Stimulated activated CD4-positive, alpha-beta T cell treated with anti-CD3 and anti-CD28 coated beads, Interleukin-1b, Interleukin-23, amount 100 ng/mL, for 4 hours (primary cell): Measurements from ENCODE around the gene PPOX.

ENCODE experiments used
- DNase-seq, 2 donors: peaks; one replicate each; pipeline ENCODE4 v3.0.0-alpha.2; 2020; ENCODE audit warnings: low read depth in 2 of 2

PPOX gene

GRCh38 chr1:161153176-161153575, 13.1 kb upstream of the PPOX start:
- DNase-seq: no peak

- peak; percentile 56 to 67 for DNase-seq
Measured at GRCh38 chr1:161153682-161154337, 12.4 kb upstream of the PPOX start, which contains the start of gene UFC1. Gene UFC1 (plus strand): TSS chr1:161153978. CDS start chr1:161153998, 20 bp downstream.

- no peak for DNase-seq
Measured at GRCh38 chr1:161157867-161158266, 8.4 kb upstream of the PPOX start.

- DNase-seq: no peak
Measured at GRCh38 chr1:161158316-161159010, 7.8 kb upstream of the PPOX start.

- DNase-seq: peak; percentile 85 to 87
Measured at GRCh38 chr1:161159087-161159912, 6.9 kb upstream of the PPOX start, which contains the start of gene USP21. Gene USP21 (plus strand): TSS chr1:161159500. CDS start chr1:161160641, 1,141 bp downstream.

GRCh38 chr1:161159913-161160243, 6.3 kb upstream of the PPOX start:
- DNase-seq: no peak

GRCh38 chr1:161160671-161161145, 5.5 kb upstream of the PPOX start:
- no peak for DNase-seq

- no peak for DNase-seq
Measured at GRCh38 chr1:161161652-161162051, 4.6 kb upstream of the PPOX start.

- DNase-seq: no peak
Measured at GRCh38 chr1:161162052-161162451, 4.2 kb upstream of the PPOX start.

- no peak for DNase-seq
Measured at GRCh38 chr1:161162806-161163205, 3.4 kb upstream of the PPOX start.

GRCh38 chr1:161163793-161164192, 2.4 kb upstream of the PPOX start:
- DNase-seq: no peak

GRCh38 chr1:161164901-161165610, 1.2 kb upstream of the PPOX start:
- DNase-seq: no peak

GRCh38 chr1:161166669-161167548, 683 bp downstream of the PPOX start:
- no peak for DNase-seq

GRCh38 chr1:161168906-161169305, 2.7 kb downstream of the PPOX start:
- DNase-seq: no peak

GRCh38 chr1:161171191-161171590, 5.0 kb downstream of the PPOX start:
- no peak for DNase-seq

GRCh38 chr1:161171696-161172095, 5.5 kb downstream of the PPOX start:
- DNase-seq: no peak

GRCh38 chr1:161172349-161172748, 6.1 kb downstream of the PPOX start:
- no peak for DNase-seq

GRCh38 chr1:161172776-161173376, 6.7 kb downstream of the PPOX start:
- no peak for DNase-seq

GRCh38 chr1:161173711-161174110, 7.5 kb downstream of the PPOX start:
- no peak for DNase-seq

- DNase-seq: no peak
Measured at GRCh38 chr1:161174911-161175310, 8.7 kb downstream of the PPOX start.
